Mesothelial cell of epicardium (in vitro differentiated cells): ENCODE results near the gene GPR39. TPM values are rescaled to one million over a fixed set of nuclear protein-coding genes. Genes with fewer than 3 reads are reported as not detected.

Experiments
- DNase-seq, 2 experiments: peaks; one replicate each; pipeline ENCODE4 v3.0.0; 2021; ENCODE audit warnings: low spot score in 2 of 2; ENCODE audit not compliant: unreplicated experiment in 2 of 2
- H3K27ac Mint-ChIP-seq: 2 replicates; pipeline ENCODE4 v1.8.0; 2021; ENCODE audit warnings: mixed read lengths
- H3K27me3 Mint-ChIP-seq: 2 replicates; pipeline ENCODE4 v1.8.0; 2021; ENCODE audit warnings: low read depth, mixed read lengths
- H3K36me3 Mint-ChIP-seq: 2 replicates; pipeline ENCODE4 v1.8.0; 2021; ENCODE audit warnings: mixed read lengths
- H3K4me1 Mint-ChIP-seq: 2 replicates; pipeline ENCODE4 v1.8.0; 2021; ENCODE audit warnings: mixed read lengths
- H3K4me3 Mint-ChIP-seq: 2 replicates; pipeline ENCODE4 v1.8.0; 2021; ENCODE audit warnings: mild to moderate bottlenecking, moderate library complexity, mixed read lengths
- H3K9me3 Mint-ChIP-seq: 2 replicates; pipeline ENCODE4 v1.8.0; 2021; ENCODE audit warnings: mixed read lengths
- total RNA-seq: library from RNA; stranded (reverse); gene quantifications from 3 replicates; pipeline ENCODE4 v1.2.1, GENCODE V29; 2021
- TF ChIP-seq, protein P1 (sequence below): fragments of 200-600 bp; sonication (generic); IDR thresholded peaks from one replicate; pipeline ENCODE4 v1.5.0; 2021; ENCODE audit warnings: antibody characterized with exemption; ENCODE audit not compliant: unreplicated experiment

The GPR39 gene
- total RNA-seq: 0.07 to 0.47 TPM (median 0.31 TPM) in 3 replicates

DNA sequence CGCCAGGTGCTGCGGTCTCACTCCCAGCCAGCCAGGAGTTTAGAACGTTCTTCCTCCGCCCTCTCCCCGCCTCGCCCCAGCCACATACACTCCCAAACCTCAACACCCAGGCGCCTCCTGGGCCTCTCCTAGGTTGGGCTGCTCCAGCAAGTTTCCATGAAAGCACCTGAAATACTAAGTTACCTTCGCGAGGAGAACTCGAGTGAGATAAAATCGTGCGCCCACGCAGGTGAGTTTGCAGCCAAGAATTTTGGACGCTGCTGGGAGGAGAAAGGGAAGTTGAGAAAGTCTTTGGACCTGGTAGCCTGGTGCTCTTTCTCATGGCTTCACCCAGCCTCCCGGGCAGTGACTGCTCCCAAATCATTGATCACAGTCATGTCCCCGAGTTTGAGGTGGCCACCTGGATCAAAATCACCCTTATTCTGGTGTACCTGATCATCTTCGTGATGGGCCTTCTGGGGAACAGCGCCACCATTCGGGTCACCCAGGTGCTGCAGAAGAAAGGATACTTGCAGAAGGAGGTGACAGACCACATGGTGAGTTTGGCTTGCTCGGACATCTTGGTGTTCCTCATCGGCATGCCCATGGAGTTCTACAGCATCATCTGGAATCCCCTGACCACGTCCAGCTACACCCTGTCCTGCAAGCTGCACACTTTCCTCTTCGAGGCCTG, at the start of gene GPR39:
Gene GPR39, plus strand, starts transcription at position 83 of the 673 bp plus-strand sequence.
- H3K27ac Mint-ChIP-seq: no peak within 1 kb of the TSS
- TF ChIP-seq, protein P1, sequence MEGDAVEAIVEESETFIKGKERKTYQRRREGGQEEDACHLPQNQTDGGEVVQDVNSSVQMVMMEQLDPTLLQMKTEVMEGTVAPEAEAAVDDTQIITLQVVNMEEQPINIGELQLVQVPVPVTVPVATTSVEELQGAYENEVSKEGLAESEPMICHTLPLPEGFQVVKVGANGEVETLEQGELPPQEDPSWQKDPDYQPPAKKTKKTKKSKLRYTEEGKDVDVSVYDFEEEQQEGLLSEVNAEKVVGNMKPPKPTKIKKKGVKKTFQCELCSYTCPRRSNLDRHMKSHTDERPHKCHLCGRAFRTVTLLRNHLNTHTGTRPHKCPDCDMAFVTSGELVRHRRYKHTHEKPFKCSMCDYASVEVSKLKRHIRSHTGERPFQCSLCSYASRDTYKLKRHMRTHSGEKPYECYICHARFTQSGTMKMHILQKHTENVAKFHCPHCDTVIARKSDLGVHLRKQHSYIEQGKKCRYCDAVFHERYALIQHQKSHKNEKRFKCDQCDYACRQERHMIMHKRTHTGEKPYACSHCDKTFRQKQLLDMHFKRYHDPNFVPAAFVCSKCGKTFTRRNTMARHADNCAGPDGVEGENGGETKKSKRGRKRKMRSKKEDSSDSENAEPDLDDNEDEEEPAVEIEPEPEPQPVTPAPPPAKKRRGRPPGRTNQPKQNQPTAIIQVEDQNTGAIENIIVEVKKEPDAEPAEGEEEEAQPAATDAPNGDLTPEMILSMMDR: no peak
- peak within 1 kb of the TSS; percentile 79 for H3K4me3 Mint-ChIP-seq
- H3K27me3 Mint-ChIP-seq: peaks cover 52% of the 10 kb centered on the region
- no peak for DNase-seq
- H3K4me1 Mint-ChIP-seq: peaks cover 6% of the 10 kb centered on the region
- H3K9me3 Mint-ChIP-seq: no peaks in the 10 kb centered on the region
- no peaks in the 10 kb centered on the region for H3K36me3 Mint-ChIP-seq

DNA sequence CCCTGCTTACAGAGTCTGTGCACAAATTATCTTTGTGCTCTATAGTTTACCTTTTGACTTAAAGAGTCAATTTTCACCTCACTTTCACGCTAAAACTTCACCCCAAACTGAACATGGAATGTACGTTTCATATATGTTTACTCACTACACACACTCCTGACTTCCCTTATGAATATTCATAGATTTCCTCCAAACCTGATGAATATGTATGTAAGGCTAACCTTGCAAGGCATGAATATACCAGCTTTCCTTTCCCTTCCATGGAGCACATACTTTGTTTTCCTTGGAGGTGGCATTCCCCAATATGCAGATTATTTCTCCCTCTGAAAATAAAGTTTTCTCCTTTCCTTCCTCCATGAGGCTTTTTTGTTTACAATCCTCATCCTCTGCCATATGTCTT, 48.4 kb upstream of the GPR39 start:
- no peak overlapping the region for H3K27ac Mint-ChIP-seq

DNA sequence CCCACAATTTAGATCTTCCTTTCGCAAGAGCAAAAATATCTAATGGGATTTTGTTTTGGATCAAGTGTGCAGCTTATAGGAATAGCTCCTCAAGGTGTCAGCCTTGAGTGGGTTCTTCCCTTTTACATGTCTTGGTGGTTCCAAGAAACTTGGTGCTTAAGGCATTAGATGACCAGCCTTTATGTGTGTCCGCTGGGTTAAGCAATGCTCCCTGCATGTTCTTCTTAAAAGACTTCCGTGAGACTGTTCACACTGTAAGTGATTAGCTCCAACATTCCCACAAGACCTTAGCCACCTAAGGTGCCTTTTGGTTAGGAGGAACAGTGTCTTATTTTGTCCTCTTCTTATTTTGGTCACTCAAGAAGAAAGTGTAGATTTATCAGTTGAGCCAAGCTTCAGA, 44.3 kb upstream of the GPR39 start:
- Mint-ChIP-seq H3K4me3 (no peak overlapping the region), H3K9me3 (peaks cover 12% of the 10 kb centered on the region), H3K36me3 (no peaks in the 10 kb centered on the region), H3K4me1 (no peaks in the 10 kb centered on the region), H3K27ac (no peak overlapping the region), H3K27me3 (peaks cover 15% of the 10 kb centered on the region)
- no peak for DNase-seq
- TF ChIP-seq, protein P1: no peak

More for the DNA sequence above, 48.4 kb upstream of the GPR39 start:
- H3K36me3 Mint-ChIP-seq: no peaks in the 10 kb centered on the region
- TF ChIP-seq, protein P1: no peak
- peaks cover 17% of the 10 kb centered on the region for H3K27me3 Mint-ChIP-seq
- H3K4me1 Mint-ChIP-seq: no peaks in the 10 kb centered on the region
- H3K9me3 Mint-ChIP-seq: peaks cover 34% of the 10 kb centered on the region
- no peak for DNase-seq
- H3K4me3 Mint-ChIP-seq: no peak overlapping the region

DNA sequence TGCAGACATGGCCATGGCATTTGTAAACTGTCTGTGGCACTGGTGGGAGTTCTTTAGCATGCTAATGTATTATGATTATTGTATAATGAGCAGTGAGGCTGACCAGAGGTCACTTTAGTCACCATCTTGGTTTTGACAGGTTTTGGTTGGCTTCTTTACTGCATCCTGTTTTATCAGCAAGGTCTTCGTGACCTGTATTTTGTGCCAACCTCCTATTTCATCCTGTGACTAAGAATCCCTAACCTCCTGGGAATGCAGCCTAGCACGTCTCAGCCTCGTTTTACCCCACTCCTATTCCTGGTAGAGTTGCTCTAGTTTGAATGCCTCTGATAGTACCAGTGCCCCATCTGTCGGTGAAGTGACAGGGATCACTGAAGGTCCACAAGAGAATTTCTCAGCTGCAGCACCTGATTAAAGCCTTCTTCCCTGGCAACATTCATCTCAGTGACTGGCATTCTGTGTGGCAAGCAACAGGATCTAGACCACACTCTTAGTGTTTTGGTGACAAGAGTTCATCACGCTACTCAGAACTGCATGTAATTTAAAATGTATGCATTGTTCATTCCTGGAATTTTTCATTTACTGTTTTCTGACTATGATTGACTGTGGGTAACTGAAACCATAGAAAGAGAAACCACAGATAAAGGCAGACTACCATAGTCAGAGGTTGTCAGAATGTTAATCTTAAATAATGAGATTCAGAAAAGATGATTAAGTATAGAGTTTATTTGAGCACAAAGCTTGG, 43.0 kb upstream of the GPR39 start:
- peaks cover 15% of the 10 kb centered on the region for H3K27me3 Mint-ChIP-seq
- no peaks in the 10 kb centered on the region for H3K4me1 Mint-ChIP-seq
- no peak overlapping the region for H3K4me3 Mint-ChIP-seq
- H3K36me3 Mint-ChIP-seq: no peaks in the 10 kb centered on the region
- no peak overlapping the region for H3K27ac Mint-ChIP-seq
- H3K9me3 Mint-ChIP-seq: peaks cover 12% of the 10 kb centered on the region
- TF ChIP-seq, protein P1: no peak
- no peak for DNase-seq

DNA sequence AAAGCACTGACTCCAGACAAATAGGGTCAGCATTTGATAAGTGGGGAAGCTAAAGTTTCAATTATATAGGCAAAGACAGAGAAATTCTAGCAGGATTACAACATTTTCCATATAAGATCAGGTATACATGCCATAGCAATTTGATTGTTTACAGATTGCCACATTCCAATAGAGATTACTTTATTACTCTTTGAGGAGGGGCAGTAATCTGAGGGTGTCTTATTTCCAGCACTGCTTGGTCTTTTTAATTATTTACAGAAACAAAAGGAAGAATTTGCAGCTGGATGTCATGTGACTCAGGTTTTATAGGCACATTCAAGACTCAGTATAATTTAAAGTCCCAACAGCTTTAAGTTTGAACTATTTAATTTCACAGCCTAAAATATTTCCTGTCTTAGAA, 42.5 kb upstream of the GPR39 start:
- H3K4me1 Mint-ChIP-seq: no peaks in the 10 kb centered on the region
- H3K36me3 Mint-ChIP-seq: no peaks in the 10 kb centered on the region
- H3K27ac Mint-ChIP-seq: no peak overlapping the region
- H3K9me3 Mint-ChIP-seq: peaks cover 12% of the 10 kb centered on the region
- peaks cover 15% of the 10 kb centered on the region for H3K27me3 Mint-ChIP-seq
- H3K4me3 Mint-ChIP-seq: no peak overlapping the region
- DNase-seq: no peak
- TF ChIP-seq, protein P1: no peak
